GM12892 (cell line): ENCODE measurements around the gene XYLT1.

Source experiments
- DNase-seq: peaks from one replicate; pipeline ENCODE4 v3.0.0; 2011; ENCODE audit not compliant: insufficient read length
- FAIRE-seq: peaks from 2 replicates; lab custom pipeline; 2011; peaks lifted over from hg19 to GRCh38; lab: Jason Lieb, UNC
- POLR2A ChIP-seq: IDR thresholded peaks from 2 replicates; pipeline ENCODE4 v1.6.1; 2011; ENCODE audit warnings: low read depth, low read length, control low read depth
- POLR2AphosphoS5 ChIP-seq: IDR thresholded peaks from 2 replicates; pipeline ENCODE4 v1.6.1; 2011; ENCODE audit warnings: low read depth, low read length, control low read depth
- TAF1 ChIP-seq: IDR thresholded peaks from 2 replicates; pipeline ENCODE4 v1.6.1; 2011; ENCODE audit warnings: low read depth, mild to moderate bottlenecking, control low read depth, low read length, borderline replicate concordance

XYLT1 gene

GRCh38 chr16:17354141-17354601 lies 116.6 kb downstream of the XYLT1 start:
- TF ChIP-seq POLR2AphosphoS5 = no peak
- no peak for TF ChIP-seq TAF1
- no peak for TF ChIP-seq POLR2A
- no peak for DNase-seq
- FAIRE-seq = no peak

GRCh38 chr16:17353561-17353960 lies 117.2 kb downstream of the XYLT1 start:
- no peak for TF ChIP-seq TAF1
- no peak for TF ChIP-seq POLR2A
- no peak for TF ChIP-seq POLR2AphosphoS5
- FAIRE-seq = no peak

GRCh38 chr16:17351441-17352035 lies 119.2 kb downstream of the XYLT1 start:
- TF ChIP-seq TAF1 (no peak), POLR2AphosphoS5 (no peak), POLR2A (no peak)
- no peak for FAIRE-seq
- DNase-seq = no peak

More at GRCh38 chr16:17353561-17353960, 117.2 kb downstream of the XYLT1 start:
- DNase-seq = no peak

GRCh38 chr16:17350207-17350606 lies 120.6 kb downstream of the XYLT1 start:
- FAIRE-seq (no peak), DNase-seq (no peak)
- TF ChIP-seq POLR2A (no peak), POLR2AphosphoS5 (no peak), TAF1 (no peak)

GRCh38 chr16:17348826-17349225 lies 121.9 kb downstream of the XYLT1 start:
- DNase-seq (no peak), FAIRE-seq (no peak)
- TF ChIP-seq POLR2AphosphoS5 = no peak

- no peak for TF ChIP-seq TAF1
- no peak for TF ChIP-seq POLR2AphosphoS5
- no peak for TF ChIP-seq POLR2A
- DNase-seq (no peak), FAIRE-seq (no peak)
Observed at GRCh38 chr16:17348042-17348783, 122.5 kb downstream of the XYLT1 start.

- TF ChIP-seq TAF1 (no peak), POLR2AphosphoS5 (no peak), POLR2A (no peak)
- no peak for FAIRE-seq
- DNase-seq = no peak
Observed at GRCh38 chr16:17347624-17348023, 123.1 kb downstream of the XYLT1 start.

DNA sequence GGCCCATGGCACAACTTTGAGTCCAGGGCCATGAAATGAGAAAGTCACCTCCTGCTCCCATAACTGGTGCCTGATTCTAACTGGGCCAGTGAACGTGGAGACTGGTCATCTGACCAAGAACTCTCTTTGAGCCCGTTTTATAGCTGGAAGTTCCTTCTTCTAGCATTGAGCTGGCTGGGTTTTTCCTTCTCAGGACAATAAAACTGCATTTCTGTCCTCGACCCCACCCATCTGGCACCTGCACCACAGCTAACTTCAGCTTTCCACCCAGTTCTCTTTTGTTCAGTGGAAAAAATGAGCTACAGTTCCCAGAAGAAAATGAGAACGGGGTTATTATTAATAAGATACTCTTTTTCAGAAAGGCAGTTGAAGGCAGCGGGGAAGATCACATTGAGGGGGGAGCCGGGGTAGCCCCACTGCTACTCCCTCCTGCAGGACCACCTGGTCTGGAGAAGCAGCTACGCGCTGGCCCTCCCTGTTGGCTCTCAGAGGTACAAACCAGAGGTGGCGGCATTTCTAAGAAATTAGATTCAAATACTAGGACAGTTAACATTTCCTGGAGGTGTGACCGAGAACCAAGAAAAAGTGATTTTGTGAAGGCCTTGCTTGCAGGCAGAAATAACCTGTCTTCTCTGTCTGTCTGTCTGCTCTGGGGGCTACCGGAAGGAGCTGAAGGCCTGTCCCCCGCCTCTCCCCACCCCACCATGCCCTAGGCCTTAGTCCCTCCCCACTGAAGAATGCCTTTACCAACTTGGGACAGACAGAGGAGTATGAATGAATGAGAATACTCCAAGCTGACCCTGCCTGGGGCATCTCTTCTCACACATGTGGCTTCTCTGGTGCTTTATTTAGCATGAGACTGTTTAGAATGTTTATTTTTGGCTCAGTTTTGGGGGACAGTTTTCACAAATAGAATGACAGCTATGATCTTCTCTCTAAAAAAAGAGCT lies 123.9 kb downstream of the XYLT1 start:
- TF ChIP-seq POLR2A (no peak), TAF1 (no peak), POLR2AphosphoS5 (no peak)
- FAIRE-seq (peak; percentile 65), DNase-seq (peak; percentile 36)

GRCh38 chr16:17345043-17345442 lies 125.7 kb downstream of the XYLT1 start:
- no peak for TF ChIP-seq POLR2A
- TF ChIP-seq TAF1 = no peak
- no peak for TF ChIP-seq POLR2AphosphoS5
- DNase-seq (no peak), FAIRE-seq (no peak)

GRCh38 chr16:17343728-17344127 lies 127.0 kb downstream of the XYLT1 start:
- no peak for DNase-seq

DNA sequence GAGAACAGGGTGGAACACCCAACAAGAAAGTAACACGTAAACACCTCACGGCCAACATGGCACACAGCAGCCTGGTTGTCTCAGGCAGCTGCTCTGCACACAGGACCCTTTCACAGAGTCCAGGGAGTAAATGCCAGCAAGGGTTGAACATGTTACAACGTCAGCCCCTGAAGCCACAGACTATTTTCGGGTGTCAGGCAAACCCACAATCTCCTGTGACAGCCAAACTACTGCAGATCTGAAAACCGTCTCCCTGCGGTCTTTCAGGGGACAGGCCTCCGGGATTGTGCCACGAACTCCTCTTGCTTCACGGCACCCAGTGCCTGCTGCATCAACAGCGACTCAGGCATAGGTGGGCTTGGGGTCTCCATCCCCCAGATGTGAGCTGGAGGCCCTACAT lies 127.7 kb downstream of the XYLT1 start:
- no peak for TF ChIP-seq POLR2A
- no peak for TF ChIP-seq TAF1
- no peak for TF ChIP-seq POLR2AphosphoS5
- no peak for FAIRE-seq
- DNase-seq = peak; percentile 37

More at GRCh38 chr16:17343728-17344127, 127.0 kb downstream of the XYLT1 start:
- FAIRE-seq = no peak
- TF ChIP-seq POLR2A = no peak
